Activated CD4-positive, alpha-beta memory T cell treated with anti-CD3 and anti-CD28 coated beads, Interleukin-2, amount 10 ng/mL, durations not matched to agents 7 days and 5 days (primary cell): ENCODE data around the gene ZXDC. TPM values are rescaled to one million over a fixed set of nuclear protein-coding genes. Genes with fewer than 3 reads are reported as not detected.
A peak's percentile ranks its signal among the peaks of the same experiment; 100 is the strongest.

ENCODE experiments used
- CTCF ChIA-PET: fragments of 350-600 bp; sonication (Branson Sonifier 250); formaldehyde crosslinking; loops from one replicate; lab custom pipeline; 2021; ENCODE audit warnings: antibody characterized with exemption, inconsistent platforms; lab: Charles Lee
- POLR2A ChIA-PET: fragments of 350-600 bp; sonication (Branson Sonifier 250); formaldehyde crosslinking; loops from one replicate; lab custom pipeline; 2021; ENCODE audit warnings: antibody characterized with exemption; lab: Charles Lee
- DNase-seq: peaks from one replicate; pipeline ENCODE4 v3.0.0-alpha.2; 2020
- H3K27ac Mint-ChIP-seq: one replicate; pipeline ENCODE4 v1.8.0; 2021; ENCODE audit warnings: mild to moderate bottlenecking, mixed read lengths
- H3K27me3 Mint-ChIP-seq: one replicate; pipeline ENCODE4 v1.8.0; 2021; ENCODE audit warnings: mixed read lengths
- H3K36me3 Mint-ChIP-seq: one replicate; pipeline ENCODE4 v1.8.0; 2021; ENCODE audit warnings: low read depth, mixed read lengths
- H3K4me1 Mint-ChIP-seq: one replicate; pipeline ENCODE4 v1.8.0; 2021; ENCODE audit warnings: mixed read lengths
- H3K4me3 Mint-ChIP-seq: one replicate; pipeline ENCODE4 v1.8.0; 2021; ENCODE audit warnings: mild to moderate bottlenecking, mixed read lengths
- H3K9me3 Mint-ChIP-seq: one replicate; pipeline ENCODE4 v1.8.0; 2021; ENCODE audit warnings: mixed read lengths
- total RNA-seq, 2 experiments: library from RNA; stranded (reverse); gene quantifications; one replicate each; pipeline ENCODE4 v1.2.3, GENCODE V29; 2021

ZXDC gene, protein sequence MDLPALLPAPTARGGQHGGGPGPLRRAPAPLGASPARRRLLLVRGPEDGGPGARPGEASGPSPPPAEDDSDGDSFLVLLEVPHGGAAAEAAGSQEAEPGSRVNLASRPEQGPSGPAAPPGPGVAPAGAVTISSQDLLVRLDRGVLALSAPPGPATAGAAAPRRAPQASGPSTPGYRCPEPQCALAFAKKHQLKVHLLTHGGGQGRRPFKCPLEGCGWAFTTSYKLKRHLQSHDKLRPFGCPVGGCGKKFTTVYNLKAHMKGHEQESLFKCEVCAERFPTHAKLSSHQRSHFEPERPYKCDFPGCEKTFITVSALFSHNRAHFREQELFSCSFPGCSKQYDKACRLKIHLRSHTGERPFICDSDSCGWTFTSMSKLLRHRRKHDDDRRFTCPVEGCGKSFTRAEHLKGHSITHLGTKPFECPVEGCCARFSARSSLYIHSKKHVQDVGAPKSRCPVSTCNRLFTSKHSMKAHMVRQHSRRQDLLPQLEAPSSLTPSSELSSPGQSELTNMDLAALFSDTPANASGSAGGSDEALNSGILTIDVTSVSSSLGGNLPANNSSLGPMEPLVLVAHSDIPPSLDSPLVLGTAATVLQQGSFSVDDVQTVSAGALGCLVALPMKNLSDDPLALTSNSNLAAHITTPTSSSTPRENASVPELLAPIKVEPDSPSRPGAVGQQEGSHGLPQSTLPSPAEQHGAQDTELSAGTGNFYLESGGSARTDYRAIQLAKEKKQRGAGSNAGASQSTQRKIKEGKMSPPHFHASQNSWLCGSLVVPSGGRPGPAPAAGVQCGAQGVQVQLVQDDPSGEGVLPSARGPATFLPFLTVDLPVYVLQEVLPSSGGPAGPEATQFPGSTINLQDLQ
- 10 to 100 TPM; 23.8 to 23.9 TPM for total RNA-seq

GRCh38 chr3:126475413-126476114 lies at the start of gene ZXDC:
Gene ZXDC (minus strand): TSS chr3:126475891. CDS start chr3:126475865, 26 bp downstream.
- Mint-ChIP-seq H3K27me3 (no peaks in the 10 kb centered on the region), H3K27ac (peak within 1 kb of the TSS; percentile 85), H3K36me3 (peaks cover 36% of the 10 kb centered on the region), H3K9me3 (no peaks in the 10 kb centered on the region), H3K4me3 (peak within 1 kb of the TSS; percentile 89), H3K4me1 (peaks cover 43% of the 10 kb centered on the region)
- DNase-seq, result peak; percentile 95
- POLR2A ChIA-PET, result interaction anchor here (0.6 to 2.5 kb wide), 6 partner anchors 9 to 16 kb away, joined by 3 to 7 read pairs (median 4); no protein-coding TSS in a partner anchor
- CTCF ChIA-PET, result interaction anchor here (1.0 to 1.1 kb wide), 2 partner anchors 559 to 1007 kb away, joined by 3 read pairs; no protein-coding TSS in a partner anchor

DNA sequence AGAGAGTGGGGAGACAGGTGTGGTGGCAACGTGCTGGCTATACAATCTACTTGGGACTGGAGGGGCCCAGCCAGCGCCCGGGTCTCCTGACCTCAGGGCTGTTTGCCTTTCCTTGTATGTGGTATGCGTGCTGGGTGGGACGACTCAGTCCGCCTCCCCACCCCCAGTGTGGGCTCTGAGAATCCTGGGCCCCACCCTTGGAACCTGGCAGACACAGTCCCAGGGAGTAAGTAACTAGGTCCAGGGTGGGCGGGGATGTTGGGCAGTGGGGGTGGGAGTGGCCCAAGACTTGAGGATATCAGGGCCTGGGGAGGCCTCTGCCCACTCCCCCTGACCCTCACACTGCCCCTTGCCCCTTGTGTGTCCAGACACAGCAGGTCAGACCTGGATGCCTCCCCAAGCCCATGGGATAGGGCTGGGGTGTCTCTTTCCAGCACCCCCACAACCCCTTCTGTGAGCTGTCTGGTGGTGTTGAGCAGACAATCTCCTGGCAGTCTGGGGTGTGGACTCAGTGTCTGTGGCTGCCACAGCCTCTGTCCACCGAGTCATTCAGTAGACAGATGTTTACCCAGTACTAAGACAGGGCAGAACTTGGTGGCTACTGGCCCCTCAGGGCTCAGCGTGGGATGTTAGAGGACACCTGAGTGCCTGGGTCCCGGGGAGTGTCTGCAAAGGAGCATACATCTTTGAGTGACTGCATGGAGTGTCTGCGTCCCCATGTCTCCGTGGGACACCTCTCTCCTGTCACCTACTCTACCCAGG lies 49.6 kb upstream of the ZXDC start:
- DNase-seq, result no peak
- Mint-ChIP-seq H3K36me3 (no peaks in the 10 kb centered on the region), H3K9me3 (no peaks in the 10 kb centered on the region), H3K27ac (no peak overlapping the region), H3K27me3 (peaks cover 19% of the 10 kb centered on the region), H3K4me3 (no peak overlapping the region), H3K4me1 (no peaks in the 10 kb centered on the region)
- POLR2A ChIA-PET, result no interaction called here
- CTCF ChIA-PET, result no interaction called here

DNA sequence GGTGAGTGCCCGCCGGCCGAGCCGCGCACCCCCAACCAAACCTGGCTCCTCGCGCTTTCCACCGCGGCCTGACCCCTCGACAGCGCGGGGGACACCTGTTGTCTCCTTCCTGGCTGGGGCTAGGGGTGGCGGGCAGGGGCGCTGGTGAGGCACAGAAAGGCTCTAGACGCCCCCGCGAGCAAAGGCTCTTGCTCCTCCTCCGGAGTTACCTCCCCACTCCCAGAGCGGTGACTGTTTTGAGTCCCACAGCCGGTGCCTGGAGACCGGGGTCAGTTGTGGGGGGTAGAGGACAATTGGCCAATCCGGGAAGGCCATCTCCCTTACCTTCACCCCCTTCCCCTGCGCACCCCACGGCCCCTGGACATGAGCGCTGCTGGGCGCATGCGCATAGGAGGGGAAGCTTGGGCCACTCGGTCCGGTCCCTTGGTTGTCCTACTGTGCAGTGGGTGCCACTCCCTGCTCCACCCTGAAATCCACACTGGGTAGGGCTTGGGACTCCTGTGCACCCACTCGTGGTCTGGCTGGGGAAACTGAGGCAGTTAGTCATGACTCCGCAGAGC lies 48.8 kb upstream of the ZXDC start:
- Mint-ChIP-seq H3K27me3 (peaks cover 19% of the 10 kb centered on the region), H3K4me3 (no peak overlapping the region), H3K36me3 (no peaks in the 10 kb centered on the region), H3K27ac (no peak overlapping the region), H3K9me3 (no peaks in the 10 kb centered on the region), H3K4me1 (no peaks in the 10 kb centered on the region)
- DNase-seq, result no peak
- POLR2A ChIA-PET, result no interaction called here
- CTCF ChIA-PET, result no interaction called here

GRCh38 chr3:126523745-126524428 lies 48.2 kb upstream of the ZXDC start, which contains the start of gene CHST13:
Gene CHST13 (plus strand): TSS chr3:126524155. CDS start chr3:126524333, 178 bp downstream.
- no peaks in the 10 kb centered on the region for H3K36me3 Mint-ChIP-seq
- DNase-seq, result no peak
- H3K4me1 Mint-ChIP-seq, result no peaks in the 10 kb centered on the region
- H3K27ac Mint-ChIP-seq, result no peak within 1 kb of the TSS
- CTCF ChIA-PET, result interaction anchor here (0.7 to 1.7 kb wide), 2 partner anchors 10 to 459 kb away, joined by 3 to 5 read pairs; partner anchors contain the start of gene PLXNA1
- POLR2A ChIA-PET, result no interaction called here
- H3K4me3 Mint-ChIP-seq, result no peak within 1 kb of the TSS
- peaks cover 19% of the 10 kb centered on the region for H3K27me3 Mint-ChIP-seq
- no peaks in the 10 kb centered on the region for H3K9me3 Mint-ChIP-seq

- ChIA-PET CTCF (interaction anchor here (0.7 to 1.8 kb wide), 12 partner anchors 8 to 1024 kb away, joined by 3 to 8 read pairs (median 4); no protein-coding TSS in a partner anchor), POLR2A (no interaction called here)
- Mint-ChIP-seq H3K27me3 (peaks cover 19% of the 10 kb centered on the region), H3K27ac (no peak overlapping the region), H3K4me1 (no peaks in the 10 kb centered on the region), H3K4me3 (no peak overlapping the region), H3K9me3 (no peaks in the 10 kb centered on the region), H3K36me3 (no peaks in the 10 kb centered on the region)
- peak; percentile 31 for DNase-seq
Observed at GRCh38 chr3:126522363-126522788, 46.7 kb upstream of the ZXDC start.

- no peak for DNase-seq
- ChIA-PET CTCF (interaction anchor here (1.8 kb wide), 1 partner anchor 92 kb away, joined by 8 read pairs; no protein-coding TSS in a partner anchor), POLR2A (no interaction called here)
- peaks cover 19% of the 10 kb centered on the region for H3K27me3 Mint-ChIP-seq
- no peaks in the 10 kb centered on the region for H3K9me3 Mint-ChIP-seq
- H3K4me1 Mint-ChIP-seq, result no peaks in the 10 kb centered on the region
- H3K27ac Mint-ChIP-seq, result no peak overlapping the region
- H3K36me3 Mint-ChIP-seq, result no peaks in the 10 kb centered on the region
- H3K4me3 Mint-ChIP-seq, result no peak overlapping the region
Observed at GRCh38 chr3:126521122-126521891, 45.6 kb upstream of the ZXDC start.

GRCh38 chr3:126519506-126520455 lies 44.1 kb upstream of the ZXDC start:
- ChIA-PET POLR2A (no interaction called here), CTCF (interaction anchor here (0.6 kb wide), 1 partner anchor 930 kb away, joined by 3 read pairs; no protein-coding TSS in a partner anchor)
- no peak for DNase-seq
- H3K4me3 Mint-ChIP-seq, result no peak overlapping the region
- peaks cover 17% of the 10 kb centered on the region for H3K27me3 Mint-ChIP-seq
- no peaks in the 10 kb centered on the region for H3K9me3 Mint-ChIP-seq
- H3K27ac Mint-ChIP-seq, result no peak overlapping the region
- H3K36me3 Mint-ChIP-seq, result no peaks in the 10 kb centered on the region
- H3K4me1 Mint-ChIP-seq, result no peaks in the 10 kb centered on the region

- H3K9me3 Mint-ChIP-seq, result no peaks in the 10 kb centered on the region
- H3K4me1 Mint-ChIP-seq, result no peaks in the 10 kb centered on the region
- no peak overlapping the region for H3K4me3 Mint-ChIP-seq
- DNase-seq, result no peak
- H3K36me3 Mint-ChIP-seq, result no peaks in the 10 kb centered on the region
- ChIA-PET CTCF (no interaction called here), POLR2A (no interaction called here)
- peaks cover 17% of the 10 kb centered on the region for H3K27me3 Mint-ChIP-seq
- H3K27ac Mint-ChIP-seq, result no peak overlapping the region
Observed at GRCh38 chr3:126518779-126519177, 43.1 kb upstream of the ZXDC start.

DNA sequence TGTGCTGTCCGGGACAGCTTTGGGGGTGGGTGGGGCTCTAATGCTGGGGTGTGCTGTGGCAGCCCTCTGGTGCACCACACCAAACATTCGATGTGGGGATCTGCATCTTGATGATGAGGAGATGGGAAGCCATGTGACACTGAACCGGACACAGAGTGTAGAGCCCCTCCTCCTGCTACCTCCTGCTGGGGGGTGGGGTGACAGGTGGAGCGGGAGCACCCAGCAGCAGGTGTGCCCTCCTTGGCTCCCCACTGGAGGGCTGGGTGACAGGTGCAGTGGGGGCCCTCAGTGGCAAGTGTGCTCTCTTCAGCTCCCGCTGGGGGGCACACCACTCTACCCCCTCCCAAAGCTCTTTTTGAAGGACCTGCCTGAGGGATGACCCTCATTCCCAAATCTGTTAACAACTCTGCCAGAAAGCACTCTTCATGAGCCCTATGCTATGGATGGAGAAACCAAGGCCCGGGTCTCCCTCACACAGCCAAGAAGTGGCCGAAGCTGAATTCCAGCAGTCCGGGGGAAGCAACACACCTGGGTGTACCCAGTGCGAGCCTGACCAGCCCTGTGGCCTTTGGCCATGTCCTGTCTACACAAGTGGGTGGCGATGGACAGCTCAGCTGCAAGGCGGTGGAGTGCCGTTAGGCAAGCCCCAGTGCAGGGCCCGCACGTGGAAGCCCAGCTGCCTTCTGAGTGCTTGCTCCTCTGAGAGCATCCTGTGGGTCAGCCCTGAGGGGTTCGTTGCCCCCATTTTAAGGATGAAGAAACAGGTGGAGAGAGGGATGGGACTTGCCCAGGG lies 42.5 kb upstream of the ZXDC start:
- H3K36me3 Mint-ChIP-seq, result no peaks in the 10 kb centered on the region
- H3K4me1 Mint-ChIP-seq, result no peaks in the 10 kb centered on the region
- DNase-seq, result no peak
- no peak overlapping the region for H3K27ac Mint-ChIP-seq
- POLR2A ChIA-PET, result no interaction called here
- peaks cover 12% of the 10 kb centered on the region for H3K27me3 Mint-ChIP-seq
- H3K4me3 Mint-ChIP-seq, result no peak overlapping the region
- H3K9me3 Mint-ChIP-seq, result no peaks in the 10 kb centered on the region
- CTCF ChIA-PET, result no interaction called here
